OCI-LY7 (cell line): ENCODE results near the gene IKZF3.
"Not testable (repeated sequence)": the region's sequence is repeated elsewhere in the genome, so short reads cannot be mapped to it uniquely, and the experiment has no call there.

Source experiments
- EZH2phosphoT487 ChIP-seq: fragments of 200-600 bp; sonication (generic); IDR thresholded peaks from 2 replicates; pipeline ENCODE4 v1.6.1; 2018; ENCODE audit warnings: low read depth, borderline replicate concordance, mild to moderate bottlenecking, mixed run types, antibody characterized with exemption, low read length, moderate library complexity, mixed read lengths
- TF ChIP-seq, protein P1 (sequence below): fragments of 200-600 bp; sonication (generic); conservative IDR thresholded peaks from 2 replicates; pipeline ENCODE4 v1.5.1; 2014; ENCODE audit warnings: mild to moderate bottlenecking, antibody characterized with exemption, low read length, moderate library complexity, mixed read lengths

DNA sequence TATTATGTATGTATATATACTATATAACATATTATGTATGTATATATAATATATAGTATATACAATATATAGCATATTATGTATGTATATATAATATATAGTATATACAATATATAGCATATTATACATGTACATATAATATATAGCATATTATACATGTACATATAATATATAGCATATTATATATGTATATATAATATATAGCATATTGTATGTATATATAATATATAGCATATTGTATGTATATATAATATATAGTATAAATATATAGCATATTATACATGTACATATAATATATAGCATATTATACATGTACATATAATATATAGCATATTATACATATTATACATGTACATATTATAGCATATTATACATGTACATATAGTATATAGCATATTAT is 13.9 kb downstream of the IKZF3 start:
- TF ChIP-seq, protein P1, sequence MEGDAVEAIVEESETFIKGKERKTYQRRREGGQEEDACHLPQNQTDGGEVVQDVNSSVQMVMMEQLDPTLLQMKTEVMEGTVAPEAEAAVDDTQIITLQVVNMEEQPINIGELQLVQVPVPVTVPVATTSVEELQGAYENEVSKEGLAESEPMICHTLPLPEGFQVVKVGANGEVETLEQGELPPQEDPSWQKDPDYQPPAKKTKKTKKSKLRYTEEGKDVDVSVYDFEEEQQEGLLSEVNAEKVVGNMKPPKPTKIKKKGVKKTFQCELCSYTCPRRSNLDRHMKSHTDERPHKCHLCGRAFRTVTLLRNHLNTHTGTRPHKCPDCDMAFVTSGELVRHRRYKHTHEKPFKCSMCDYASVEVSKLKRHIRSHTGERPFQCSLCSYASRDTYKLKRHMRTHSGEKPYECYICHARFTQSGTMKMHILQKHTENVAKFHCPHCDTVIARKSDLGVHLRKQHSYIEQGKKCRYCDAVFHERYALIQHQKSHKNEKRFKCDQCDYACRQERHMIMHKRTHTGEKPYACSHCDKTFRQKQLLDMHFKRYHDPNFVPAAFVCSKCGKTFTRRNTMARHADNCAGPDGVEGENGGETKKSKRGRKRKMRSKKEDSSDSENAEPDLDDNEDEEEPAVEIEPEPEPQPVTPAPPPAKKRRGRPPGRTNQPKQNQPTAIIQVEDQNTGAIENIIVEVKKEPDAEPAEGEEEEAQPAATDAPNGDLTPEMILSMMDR: not testable (repeated sequence)
- TF ChIP-seq EZH2phosphoT487: not testable (repeated sequence)
